ENCODE data around the gene FAM210B.

Gene FAM210B

GRCh38 chr20:56412473-56412790, 53.7 kb downstream of the FAM210B start:
- DNase-seq (ENCODE audit: low read depth), result no peak
- TF ChIP-seq CTCF (conservative IDR thresholded peaks at IDR 0.05; ENCODE audit: low read length), result no peak
- peak overlapping the region; percentile 26; the same call in 1 of the 2 replicates for H3K4me3 ChIP-seq (ENCODE audit: low read length)

- no peak for DNase-seq (ENCODE audit: low read depth)
- no peak for TF ChIP-seq CTCF (conservative IDR thresholded peaks at IDR 0.05; ENCODE audit: low read length)
- no peak overlapping the region for H3K4me3 ChIP-seq (ENCODE audit: low read length)
These were observed 54.2 kb downstream of the FAM210B start for GRCh38 chr20:56412949-56413348.

- DNase-seq (ENCODE audit: low read depth), result peak; percentile 65
- TF ChIP-seq CTCF (conservative IDR thresholded peaks at IDR 0.05; ENCODE audit: low read length), result no peak
- no peak overlapping the region for H3K4me3 ChIP-seq (ENCODE audit: low read length)
These were observed 56.3 kb downstream of the FAM210B start for GRCh38 chr20:56414842-56415765.

GRCh38 chr20:56417402-56417801, 58.6 kb downstream of the FAM210B start:
- no peak for DNase-seq (ENCODE audit: low read depth)

GRCh38 chr20:56417911-56418310, 59.1 kb downstream of the FAM210B start:
- TF ChIP-seq CTCF (conservative IDR thresholded peaks at IDR 0.05; ENCODE audit: low read length), result no peak
- peak; percentile 29 for DNase-seq (ENCODE audit: low read depth)
- no peak overlapping the region for H3K4me3 ChIP-seq (ENCODE audit: low read length)

More at GRCh38 chr20:56417402-56417801, 58.6 kb downstream of the FAM210B start:
- TF ChIP-seq CTCF (conservative IDR thresholded peaks at IDR 0.05; ENCODE audit: low read length), result no peak
- no peak overlapping the region for H3K4me3 ChIP-seq (ENCODE audit: low read length)
